IMR-90 (cell line): ENCODE measurements around the gene TAF7. TPM values are rescaled to one million over a fixed set of nuclear protein-coding genes. Genes with fewer than 3 reads are reported as not detected.

Experiments used
- ATAC-seq: fragments of 200-7000 bp; cut with Tn5 transposase; 2 replicates; pipeline ENCODE4 v1.9.1; 2020; ENCODE audit warnings: low read depth, mild to moderate bottlenecking, moderate library complexity
- BruUV-seq: library from RNA; stranded (reverse); fragments of 400-500 nt; replicated peaks from 2 replicates; lab custom pipeline; 2021; lab: Mats Ljungman, UMichigan
- CTCF ChIA-PET: fragments of 300-600 bp; formaldehyde crosslinking; extraction: SDS; loops from one replicate; lab custom pipeline; 2021; ENCODE audit warnings: antibody characterized with exemption; lab: Yijun Ruan, JAX
- POLR2A ChIA-PET: fragments of 300-600 bp; sonication (Branson Sonifier 250); formaldehyde crosslinking; loops from one replicate; lab custom pipeline; 2022; ENCODE audit warnings: antibody characterized with exemption; ENCODE audit not compliant: unreplicated experiment; lab: Charles Lee
- DNase-seq: peaks from one replicate; pipeline ENCODE4 v3.0.0; 2013
- H2AFZ ChIP-seq: replicated peaks from 2 replicates; pipeline ENCODE3; 2013; ENCODE audit warnings: low read length, mild to moderate bottlenecking; ENCODE audit not compliant: poor library complexity
- H2AK5ac ChIP-seq: 2 replicates; pipeline ENCODE4 v1.6.1; 2013; ENCODE audit warnings: low read depth, low read length, inconsistent platforms
- H2AK9ac ChIP-seq: replicated peaks from 2 replicates; pipeline ENCODE3; 2013; ENCODE audit warnings: mild to moderate bottlenecking, low read depth, low read length, moderate library complexity; ENCODE audit not compliant: poor library complexity
- H2BK120ac ChIP-seq: 2 replicates; pipeline ENCODE4 v1.6.1; 2013; ENCODE audit warnings: low read depth, low read length, inconsistent platforms
- H2BK15ac ChIP-seq: 3 replicates; pipeline ENCODE4 v1.6.1; 2013; ENCODE audit warnings: low read depth, low read length, inconsistent platforms
- H2BK20ac ChIP-seq: 2 replicates; pipeline ENCODE4 v1.6.1; 2013; ENCODE audit warnings: low read depth, mild to moderate bottlenecking, inconsistent platforms, low read length, moderate library complexity
- H2BK5ac ChIP-seq: 2 replicates; pipeline ENCODE4 v1.6.1; 2013; ENCODE audit warnings: mild to moderate bottlenecking, low read depth, low read length, inconsistent platforms; ENCODE audit not compliant: poor library complexity, severe bottlenecking
- H3K14ac ChIP-seq: replicated peaks from 2 replicates; pipeline ENCODE4 v1.6.1; 2013; ENCODE audit warnings: low read depth, low read length, inconsistent platforms
- H3K18ac ChIP-seq: 2 replicates; pipeline ENCODE4 v1.6.1; 2013; ENCODE audit warnings: low read depth, low read length, control low read depth
- H3K23ac ChIP-seq: 2 replicates; pipeline ENCODE4 v1.6.1; 2013; ENCODE audit warnings: low read depth, low read length, inconsistent platforms
- H3K27ac ChIP-seq: 2 replicates; pipeline ENCODE4 v1.5.1; 2013; ENCODE audit warnings: mild to moderate bottlenecking, control low read depth, low read length; ENCODE audit not compliant: insufficient read depth
- H3K27me3 ChIP-seq: 2 replicates; pipeline ENCODE4 v1.6.1; 2013; ENCODE audit warnings: low read length; ENCODE audit not compliant: control insufficient read depth, insufficient read depth
- H3K36me3 ChIP-seq: 2 replicates; pipeline ENCODE4 v1.6.1; 2013; ENCODE audit warnings: low read length, mixed read lengths; ENCODE audit not compliant: control insufficient read depth, insufficient read depth
- H3K4ac ChIP-seq: 2 replicates; pipeline ENCODE4 v1.6.1; 2013; ENCODE audit warnings: low read depth, low read length, inconsistent platforms
- H3K4me1 ChIP-seq: 2 replicates; pipeline ENCODE4 v1.6.1; 2013; ENCODE audit warnings: low read length, mixed read lengths; ENCODE audit not compliant: control insufficient read depth, insufficient read depth
- H3K4me2 ChIP-seq: 2 replicates; pipeline ENCODE4 v1.6.1; 2013; ENCODE audit warnings: low read depth, mild to moderate bottlenecking, control low read depth, low read length, moderate library complexity
- H3K4me3 ChIP-seq: 2 replicates; pipeline ENCODE4 v1.5.1; 2013; ENCODE audit warnings: low read depth, mild to moderate bottlenecking, control low read depth, low read length, moderate library complexity; ENCODE audit not compliant: insufficient read depth
- H3K56ac ChIP-seq: 2 replicates; pipeline ENCODE4 v1.6.1; 2013; ENCODE audit warnings: low read length, inconsistent platforms; ENCODE audit not compliant: insufficient read depth; ENCODE audit errors: extremely low read depth
- H3K79me1 ChIP-seq, 2 experiments: 2 replicates each; pipeline ENCODE4 v1.6.1; 2013; ENCODE audit warnings: low read length in 2 of 2, inconsistent platforms in 1 of 2, low read depth in 1 of 2
- H3K9ac ChIP-seq: 2 replicates; pipeline ENCODE4 v1.6.1; 2013; ENCODE audit warnings: low read depth, low read length, control low read depth
- H3K9me1 ChIP-seq: 2 replicates; pipeline ENCODE4 v1.6.1; 2013; ENCODE audit warnings: low read length, inconsistent platforms; ENCODE audit not compliant: insufficient read depth
- H3K9me3 ChIP-seq: 2 replicates; pipeline ENCODE4 v1.6.1; 2013; ENCODE audit warnings: low read length; ENCODE audit not compliant: control insufficient read depth, insufficient read depth
- H4K20me1 ChIP-seq: 2 replicates; pipeline ENCODE4 v1.6.1; 2013; ENCODE audit warnings: low read length, inconsistent platforms; ENCODE audit not compliant: insufficient read depth
- H4K5ac ChIP-seq: 2 replicates; pipeline ENCODE4 v1.6.1; 2013; ENCODE audit warnings: mild to moderate bottlenecking, low read depth, low read length, control low read depth
- H4K8ac ChIP-seq, 2 experiments: 2 replicates each; pipeline ENCODE4 v1.6.1; 2013; ENCODE audit warnings: low read depth in 2 of 2, low read length in 2 of 2, control low read depth in 1 of 2, inconsistent platforms in 1 of 2
- H4K91ac ChIP-seq: 2 replicates; pipeline ENCODE4 v1.6.1; 2013; ENCODE audit warnings: low read depth, low read length, inconsistent platforms; ENCODE audit not compliant: insufficient read depth
- CTCF ChIP-seq: conservative IDR thresholded peaks from 2 replicates; pipeline ENCODE4 v1.5.1; 2012; ENCODE audit warnings: mild to moderate bottlenecking, low read depth, low read length, improper control_type of control experiment
- RAD21 ChIP-seq: IDR thresholded peaks from 2 replicates; pipeline ENCODE4 v1.6.1; 2012; ENCODE audit warnings: low read length, improper control_type of control experiment
- RCOR1 ChIP-seq: IDR thresholded peaks from 2 replicates; pipeline ENCODE4 v1.6.1; 2012; ENCODE audit warnings: mild to moderate bottlenecking, low read length, improper control_type of control experiment; ENCODE audit not compliant: insufficient replicate concordance
- WGBS, 2 experiments: methylation state at CpG; one replicate each; pipeline versions ENCODE4 v1.1.5 to v1.1.7; 2013; ENCODE audit warnings: missing lambda C conversion rate in 2 of 2; ENCODE audit not compliant: insufficient read length in 1 of 2; ENCODE audit errors: extremely low coverage in 2 of 2; 5-methylcytosine and 5-hydroxymethylcytosine counted together
- dilution Hi-C: fragments of 300-500 bp; cut with HindIII; formaldehyde crosslinking; loops from one replicate; pipeline ENCODE4 v1.14.3; 2018; ENCODE audit warnings: low sequenced_read_pairs; ENCODE audit not compliant: unreplicated experiment
- in situ Hi-C: fragments of 300-500 bp; cut with MboI; formaldehyde crosslinking; loops from 3 replicates; pipeline ENCODE4 v1.14.3; 2019; ENCODE audit warnings: low sequenced_read_pairs, inconsistent platforms, mixed read lengths
- intact Hi-C: fragments of 100-400 bp; cut with micrococcal nuclease; formaldehyde crosslinking; loops from 2 replicates; pipeline ENCODE4 v1.10.0; 2022
- polyA plus RNA-seq, 3 experiments: library from polyadenylated mRNA; depleted of rRNA; stranded (reverse); fragments of >200 nt; gene quantifications; 2 replicates each; pipeline ENCODE4 v1.2.3, GENCODE V29; 2012; ENCODE audit warnings: low replicate concordance in 1 of 3
- total RNA-seq: library from RNA; depleted of rRNA; stranded (reverse); fragments of >200 nt; gene quantifications from 2 replicates; pipeline ENCODE4 v1.2.3, GENCODE V29; 2012

TAF7 gene
- total and polyA plus RNA-seq, 2 of the 4 experiments (the other 2 are of a cell fraction) = 45.7 to 51.8 TPM

- dilution Hi-C loops = no loop called here
- peaks cover 51% of the 10 kb centered on the region for H3K9me3 ChIP-seq
Measured at GRCh38 chr5:141363952-141364660, 43.5 kb upstream of the TAF7 start, which contains the start of gene PCDHGA5. Gene PCDHGA5, plus strand, starts transcription at chr5:141364162. Its CDS starts 169 bp downstream, at chr5:141364331.

More at GRCh38 chr5:141363952-141364660, 43.5 kb upstream of the TAF7 start, which contains the start of gene PCDHGA5:
- Histone ChIP-seq H3K79me1 (peaks cover 0 to 3% of the 10 kb centered on the region in 2 experiments; a peak in 1 of 4 replicates), H3K14ac (no peak within 1 kb of the TSS), H2AFZ (peak within 1 kb of the TSS; percentile 73), H3K4ac (no peak within 1 kb of the TSS), H3K4me1 (peaks cover 2% of the 10 kb centered on the region; the same call in 1 of the 2 replicates), H2BK120ac (no peak within 1 kb of the TSS), H4K8ac (no peak within 1 kb of the TSS), H2AK9ac (no peak within 1 kb of the TSS), H4K20me1 (no peaks in the 10 kb centered on the region), H4K5ac (no peak within 1 kb of the TSS), H3K27ac (no peak within 1 kb of the TSS), H3K9ac (0 out of 2 replicates have a peak within 1 kb of the TSS, but pooled peaks have one; percentile 52), H2BK20ac (no peak within 1 kb of the TSS), H3K4me2 (peak within 1 kb of the TSS; percentile 41), H2BK5ac (no peak within 1 kb of the TSS), H3K23ac (no peak within 1 kb of the TSS), H3K56ac (0 out of 2 replicates have a peak within 1 kb of the TSS, but pooled peaks have one; percentile 21), H3K27me3 (peaks cover 2% of the 10 kb centered on the region; the same call in 1 of the 2 replicates), H4K91ac (no peak within 1 kb of the TSS), H2BK15ac (no peak within 1 kb of the TSS), H2AK5ac (no peak within 1 kb of the TSS), H3K18ac (no peak within 1 kb of the TSS), H3K4me3 (peak within 1 kb of the TSS; percentile 48), H3K36me3 (peaks cover 14% of the 10 kb centered on the region; the same call in 1 of the 2 replicates), H3K9me1 (no peaks in the 10 kb centered on the region)
- ATAC-seq (peak; percentile 75), DNase-seq (peak; percentile 40)
- 0% methylated on average over 2 of the region's 34 CpGs; no CpG with 5 or more reads in 1 of the 2 experiments for WGBS, 2 experiments
- in situ Hi-C loops = no loop called here
- intact Hi-C loops = loop anchor here (5.0 kb wide), 1 partner anchor 37 kb away; no protein-coding TSS in a partner anchor
- POLR2A ChIA-PET = no interaction called here
- BruUV-seq = no TSS peak
- CTCF ChIA-PET = no interaction called here
- no peak for TF ChIP-seq RCOR1
- peak; percentile 40 for TF ChIP-seq CTCF
- TF ChIP-seq RAD21 = peak; percentile 33; the same call in 1 of the 2 replicates
